ENCODE measurements around the gene TUG1. TPM values are rescaled to one million over a fixed set of nuclear protein-coding genes. Genes with fewer than 3 reads are reported as not detected.
A peak's percentile ranks its signal among the peaks of the same experiment; 100 is the strongest.

TUG1 gene
- total RNA-seq, result 100 to 1,000 TPM in 1 of 5 donors, 10 to 100 TPM in 4; 52.1 to 108 (median 86.2) TPM
- polyA plus RNA-seq, result 10 to 100 TPM; 11.3 to 34.2 (median 15.9) TPM
- long read RNA-seq, donor 1, full-length matches to known transcripts, result 15 of 15 reads
- long read RNA-seq, donor 1, partial matches to known transcripts, result 0 of 15 reads
- long read RNA-seq, donor 1, other reads (novel, unspliced or antisense), result 0 of 15 reads
- long read RNA-seq, donor 2, full-length matches to known transcripts, result 32 of 32 reads
- long read RNA-seq, donor 2, partial matches to known transcripts, result 0 of 32 reads
- long read RNA-seq, donor 2, other reads (novel, unspliced or antisense), result 0 of 32 reads
- long read RNA-seq, donor 3, full-length matches to known transcripts, result 23 of 23 reads
- long read RNA-seq, donor 3, partial matches to known transcripts, result 0 of 23 reads
- long read RNA-seq, donor 3, other reads (novel, unspliced or antisense), result 0 of 23 reads
- long read RNA-seq, donor 4, full-length matches to known transcripts, result 3 of 3 reads
- long read RNA-seq, donor 4, partial matches to known transcripts, result 0 of 3 reads
- long read RNA-seq, donor 4, other reads (novel, unspliced or antisense), result 0 of 3 reads
- long read RNA-seq, donor 5, full-length matches to known transcripts, result 37 of 43 reads
- long read RNA-seq, donor 5, partial matches to known transcripts, result 6 of 43 reads
- long read RNA-seq, donor 5, other reads (novel, unspliced or antisense), result 0 of 43 reads
- long read RNA-seq, donor 6, full-length matches to known transcripts, result 96 of 96 reads
- long read RNA-seq, donor 6, partial matches to known transcripts, result 0 of 96 reads
- long read RNA-seq, donor 6, other reads (novel, unspliced or antisense), result 0 of 96 reads
- long read RNA-seq, donor 7, full-length matches to known transcripts, result 37 of 37 reads
- long read RNA-seq, donor 7, partial matches to known transcripts, result 0 of 37 reads
- long read RNA-seq, donor 7, other reads (novel, unspliced or antisense), result 0 of 37 reads
- long read RNA-seq, donor 8, full-length matches to known transcripts, result 29 of 29 reads
- long read RNA-seq, donor 8, partial matches to known transcripts, result 0 of 29 reads
- long read RNA-seq, donor 8, other reads (novel, unspliced or antisense), result 0 of 29 reads
- long read RNA-seq, donor 9, full-length matches to known transcripts, result 33 of 33 reads
- long read RNA-seq, donor 9, partial matches to known transcripts, result 0 of 33 reads
- long read RNA-seq, donor 9, other reads (novel, unspliced or antisense), result 0 of 33 reads
- long read RNA-seq, donor 10, full-length matches to known transcripts, result 20 of 20 reads
- long read RNA-seq, donor 10, partial matches to known transcripts, result 0 of 20 reads
- long read RNA-seq, donor 10, other reads (novel, unspliced or antisense), result 0 of 20 reads

DNA sequence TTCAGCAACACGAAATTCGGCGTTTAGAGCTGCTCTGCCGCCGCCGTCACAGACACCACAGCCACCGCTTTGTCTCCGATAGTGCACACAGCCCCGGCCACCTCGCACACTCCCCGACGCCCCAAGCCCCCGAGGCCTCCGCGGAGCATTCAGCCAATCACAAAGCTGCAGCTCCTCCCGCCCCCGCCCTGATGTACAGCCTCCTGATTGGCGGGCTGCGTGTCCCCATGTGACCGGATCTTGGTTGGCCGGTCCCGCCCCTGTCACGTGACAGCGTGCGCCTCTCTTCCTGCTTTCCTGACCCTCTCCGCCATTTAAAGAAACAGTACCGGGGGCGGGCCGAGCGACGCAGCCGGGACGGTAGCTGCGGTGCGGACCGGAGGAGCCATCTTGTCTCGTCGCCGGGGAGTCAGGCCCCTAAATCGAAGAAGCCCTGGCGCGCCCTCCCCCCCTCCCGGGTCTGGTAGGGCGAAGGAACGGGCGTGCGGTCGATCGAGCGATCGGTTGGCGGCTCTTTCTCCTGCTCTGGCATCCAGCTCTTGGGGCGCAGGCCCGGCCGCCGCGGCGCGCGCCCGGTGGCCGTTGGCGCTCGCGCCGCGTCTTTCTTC, at the start of gene TUG1:
Gene TUG1, plus strand, starts transcription at position 342 of the 608 bp plus-strand sequence.
- peak; percentile 93 to 98 (median 96) for TF ChIP-seq POLR2AphosphoS5 (IDR thresholded peaks at IDR 0.05)
- peak in 2 of 4 donors; percentile 32 to 76 for TF ChIP-seq POLR2A (IDR thresholded peaks at IDR 0.05)
- TF ChIP-seq, protein P1, sequence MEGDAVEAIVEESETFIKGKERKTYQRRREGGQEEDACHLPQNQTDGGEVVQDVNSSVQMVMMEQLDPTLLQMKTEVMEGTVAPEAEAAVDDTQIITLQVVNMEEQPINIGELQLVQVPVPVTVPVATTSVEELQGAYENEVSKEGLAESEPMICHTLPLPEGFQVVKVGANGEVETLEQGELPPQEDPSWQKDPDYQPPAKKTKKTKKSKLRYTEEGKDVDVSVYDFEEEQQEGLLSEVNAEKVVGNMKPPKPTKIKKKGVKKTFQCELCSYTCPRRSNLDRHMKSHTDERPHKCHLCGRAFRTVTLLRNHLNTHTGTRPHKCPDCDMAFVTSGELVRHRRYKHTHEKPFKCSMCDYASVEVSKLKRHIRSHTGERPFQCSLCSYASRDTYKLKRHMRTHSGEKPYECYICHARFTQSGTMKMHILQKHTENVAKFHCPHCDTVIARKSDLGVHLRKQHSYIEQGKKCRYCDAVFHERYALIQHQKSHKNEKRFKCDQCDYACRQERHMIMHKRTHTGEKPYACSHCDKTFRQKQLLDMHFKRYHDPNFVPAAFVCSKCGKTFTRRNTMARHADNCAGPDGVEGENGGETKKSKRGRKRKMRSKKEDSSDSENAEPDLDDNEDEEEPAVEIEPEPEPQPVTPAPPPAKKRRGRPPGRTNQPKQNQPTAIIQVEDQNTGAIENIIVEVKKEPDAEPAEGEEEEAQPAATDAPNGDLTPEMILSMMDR (IDR thresholded peaks at IDR 0.05), result peak in 1 of 7 experiments; percentile 22
- no peak for TF ChIP-seq EP300 (IDR thresholded peaks at IDR 0.05)
- Histone ChIP-seq H3K36me3 (peaks cover 25 to 34% (median 29%) of the 10 kb centered on the region in 4 donors), H3K4me1 (peaks cover 18 to 66% (median 37%) of the 10 kb centered on the region in 4 donors), H3K9me3 (peaks cover 11 to 36% (median 22%) of the 10 kb centered on the region in 4 donors), H3K4me3 (peak within 1 kb of the TSS; percentile 73 to 88 (median 85)), H3K27me3 (no peaks in the 10 kb centered on the region), H3K27ac (peak within 1 kb of the TSS; percentile 88 to 98 (median 95))
- peak; percentile 98 to 100 for DNase-seq
- 0 to 1% (median 0%) methylated on average over 11 to 67 of the region's 67 CpGs for WGBS, 5 donors
- intact Hi-C loops (cut with DNase I; ENCODE audit: low total_unique reads), result no loop called here

DNA sequence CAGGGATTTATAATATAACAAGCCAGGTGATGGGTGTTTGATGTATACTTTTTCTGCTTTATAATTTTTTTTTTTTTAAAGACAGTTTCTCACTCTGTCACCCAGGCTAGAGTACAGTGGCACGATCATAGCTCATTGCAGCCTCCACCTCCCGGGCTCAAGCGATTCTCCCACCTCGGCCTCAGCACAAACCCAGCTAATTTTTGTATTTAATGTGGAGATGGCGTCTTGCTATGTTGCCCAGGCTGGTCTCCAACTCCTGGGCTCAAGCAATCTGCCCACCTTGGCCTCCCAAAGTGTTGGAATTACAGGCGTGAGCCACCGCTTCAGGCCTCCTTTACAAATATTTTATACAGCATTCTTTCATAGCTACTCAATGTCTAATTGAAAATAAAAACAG, 49.1 kb upstream of the TUG1 start:
- no peak for DNase-seq
- no peak overlapping the region for H3K27ac ChIP-seq
- H3K9me3 ChIP-seq, result peaks cover 0 to 13% (median 12%) of the 10 kb centered on the region in 4 donors
- H3K4me1 ChIP-seq, result peaks cover 0 to 19% (median 12%) of the 10 kb centered on the region in 4 donors
- WGBS, 5 donors, result 81 to 85% (median 83%) methylated on average over 7 of the region's 7 CpGs
- TF ChIP-seq POLR2A (IDR thresholded peaks at IDR 0.05) (no peak), EP300 (IDR thresholded peaks at IDR 0.05) (no peak), POLR2AphosphoS5 (IDR thresholded peaks at IDR 0.05) (no peak)
- TF ChIP-seq, protein P1 (IDR thresholded peaks at IDR 0.05), result no peak
- intact Hi-C loops (cut with DNase I; ENCODE audit: low total_unique reads), result loop anchor here (5.0 to 10.0 kb wide), 2 partner anchors 155 to 288 kb away; no protein-coding TSS in a partner anchor
- no peak overlapping the region for H3K4me3 ChIP-seq
- H3K36me3 ChIP-seq, result peaks cover 0 to 16% (median 9%) of the 10 kb centered on the region in 4 donors
- no peaks in the 10 kb centered on the region for H3K27me3 ChIP-seq

DNA sequence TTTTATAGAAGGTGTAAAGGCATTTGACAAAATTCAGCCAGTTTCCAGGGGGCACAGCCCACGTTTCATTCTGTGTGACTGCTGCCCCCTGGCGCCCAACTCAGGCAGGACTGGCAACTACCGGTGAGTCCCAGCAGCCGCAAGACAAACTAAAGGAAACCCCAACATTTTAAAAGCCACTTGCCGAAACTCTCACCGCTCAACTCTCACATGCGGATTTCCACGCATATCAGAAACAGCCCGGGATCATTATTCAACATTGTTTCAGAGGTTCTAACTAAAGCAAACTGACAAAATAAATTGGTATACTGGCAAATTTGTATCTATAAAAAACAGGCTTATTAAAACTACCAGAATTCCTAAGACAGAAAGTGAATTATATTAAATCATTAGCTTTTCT, 48.7 kb upstream of the TUG1 start:
- H3K27ac ChIP-seq, result no peak overlapping the region
- peaks cover 0 to 21% (median 13%) of the 10 kb centered on the region in 4 donors for H3K36me3 ChIP-seq
- peaks cover 0 to 8% (median 7%) of the 10 kb centered on the region in 4 donors for H3K9me3 ChIP-seq
- H3K4me1 ChIP-seq, result peaks cover 0 to 19% (median 12%) of the 10 kb centered on the region in 4 donors
- no peak overlapping the region for H3K4me3 ChIP-seq
- intact Hi-C loops (cut with DNase I; ENCODE audit: low total_unique reads), result loop anchor here (5.0 kb wide), 1 partner anchor 288 kb away; no protein-coding TSS in a partner anchor
- TF ChIP-seq POLR2A (IDR thresholded peaks at IDR 0.05) (no peak), EP300 (IDR thresholded peaks at IDR 0.05) (no peak), POLR2AphosphoS5 (IDR thresholded peaks at IDR 0.05) (peak in 1 of 3 donors; percentile 7)
- TF ChIP-seq, protein P1 (IDR thresholded peaks at IDR 0.05), result peak in 5 of 7 experiments; percentile 78 to 92 (median 86)
- peak; percentile 79 to 90 for DNase-seq
- 0 to 2% (median 1%) methylated on average over 9 of the region's 9 CpGs for WGBS, 5 donors
- H3K27me3 ChIP-seq, result no peaks in the 10 kb centered on the region
